ENCODE data around the gene ZRANB3. TPM values are rescaled to one million over a fixed set of nuclear protein-coding genes. Genes with fewer than 3 reads are reported as not detected.

ZRANB3 gene
- total and polyA plus RNA-seq, 2 donors (not counting 1 experiment from before 2014, with no cell fraction given), result 4.8 to 7.4 TPM

Other genes with a start within 250 kb of the ZRANB3 start
- 5.4 and 12.4 TPM in 2 replicates for gene R3HDM1, start 266 bp upstream of the ZRANB3 start, total RNA-seq
- gene R3HDM1, start 266 bp upstream of the ZRANB3 start, polyA plus RNA-seq, result 33.1 and 45.0 TPM in 2 replicates
- gene UBXN4, start 210.6 kb upstream of the ZRANB3 start, total RNA-seq, result 64.5 and 78.8 TPM in 2 replicates
- 76.9 and 108 TPM in 2 replicates for gene UBXN4, start 210.6 kb upstream of the ZRANB3 start, polyA plus RNA-seq